ENCODE measurements around the gene RNF152. TPM values are rescaled to one million over a fixed set of nuclear protein-coding genes. Genes with fewer than 3 reads are reported as not detected.

The RNF152 gene
- 0.58 and 0.80 TPM in 2 replicates for total RNA-seq

GRCh38 chr18:61892683-61893308, at the start of gene RNF152:
RNF152 (minus strand) TSS chr18:61893007; CDS start chr18:61816463, 76,544 bp downstream.
- TF ChIP-seq, protein P1, sequence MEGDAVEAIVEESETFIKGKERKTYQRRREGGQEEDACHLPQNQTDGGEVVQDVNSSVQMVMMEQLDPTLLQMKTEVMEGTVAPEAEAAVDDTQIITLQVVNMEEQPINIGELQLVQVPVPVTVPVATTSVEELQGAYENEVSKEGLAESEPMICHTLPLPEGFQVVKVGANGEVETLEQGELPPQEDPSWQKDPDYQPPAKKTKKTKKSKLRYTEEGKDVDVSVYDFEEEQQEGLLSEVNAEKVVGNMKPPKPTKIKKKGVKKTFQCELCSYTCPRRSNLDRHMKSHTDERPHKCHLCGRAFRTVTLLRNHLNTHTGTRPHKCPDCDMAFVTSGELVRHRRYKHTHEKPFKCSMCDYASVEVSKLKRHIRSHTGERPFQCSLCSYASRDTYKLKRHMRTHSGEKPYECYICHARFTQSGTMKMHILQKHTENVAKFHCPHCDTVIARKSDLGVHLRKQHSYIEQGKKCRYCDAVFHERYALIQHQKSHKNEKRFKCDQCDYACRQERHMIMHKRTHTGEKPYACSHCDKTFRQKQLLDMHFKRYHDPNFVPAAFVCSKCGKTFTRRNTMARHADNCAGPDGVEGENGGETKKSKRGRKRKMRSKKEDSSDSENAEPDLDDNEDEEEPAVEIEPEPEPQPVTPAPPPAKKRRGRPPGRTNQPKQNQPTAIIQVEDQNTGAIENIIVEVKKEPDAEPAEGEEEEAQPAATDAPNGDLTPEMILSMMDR (conservative IDR thresholded peaks at IDR 0.05; ENCODE audit: low read depth, low read length), result peak; percentile 35
- no peak for DNase-seq (ENCODE audit: low read depth)
- peak within 1 kb of the TSS; percentile 70 for H3K4me3 ChIP-seq (ENCODE audit: low read depth, low read length)

- TF ChIP-seq, protein P1 (conservative IDR thresholded peaks at IDR 0.05; ENCODE audit: low read depth, low read length), result no peak
Measured at GRCh38 chr18:61941948-61942471, 49.2 kb upstream of the RNF152 start.

DNA sequence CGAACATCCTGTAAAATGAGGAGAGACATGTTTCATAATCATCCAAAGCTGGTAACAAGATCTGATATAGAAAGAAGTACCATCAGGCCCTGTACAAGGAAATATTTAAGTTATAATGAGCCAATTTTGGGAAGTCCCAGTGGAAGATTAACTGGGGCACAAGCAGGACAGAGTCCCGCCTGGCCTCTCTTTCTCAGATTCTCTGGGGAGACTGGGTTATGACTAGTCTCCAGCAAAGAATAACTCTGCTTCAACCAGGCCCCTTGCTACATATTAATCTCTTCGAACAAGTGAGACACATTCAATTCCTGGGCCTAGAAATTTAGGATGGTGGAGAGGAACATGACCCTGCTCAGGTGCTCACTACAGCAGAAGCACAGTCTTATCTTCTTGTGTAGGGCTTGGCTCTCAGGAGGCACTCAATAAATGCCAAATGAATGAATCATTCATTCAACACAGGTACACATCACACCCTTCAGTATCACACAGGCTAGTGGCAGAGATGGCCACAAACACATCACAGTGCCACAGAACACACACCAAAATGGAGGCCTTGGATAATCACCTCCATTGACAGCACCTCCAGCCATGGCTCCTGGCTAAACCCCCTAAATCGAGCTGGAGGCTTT, 46.4 kb upstream of the RNF152 start:
- no peak for DNase-seq (ENCODE audit: low read depth)
- TF ChIP-seq, protein P1 (conservative IDR thresholded peaks at IDR 0.05; ENCODE audit: low read depth, low read length), result no peak
- H3K4me3 ChIP-seq (ENCODE audit: low read depth, low read length), result no peak overlapping the region

More at GRCh38 chr18:61941948-61942471, 49.2 kb upstream of the RNF152 start:
- H3K4me3 ChIP-seq (ENCODE audit: low read depth, low read length), result no peak overlapping the region
- no peak for DNase-seq (ENCODE audit: low read depth)

DNA sequence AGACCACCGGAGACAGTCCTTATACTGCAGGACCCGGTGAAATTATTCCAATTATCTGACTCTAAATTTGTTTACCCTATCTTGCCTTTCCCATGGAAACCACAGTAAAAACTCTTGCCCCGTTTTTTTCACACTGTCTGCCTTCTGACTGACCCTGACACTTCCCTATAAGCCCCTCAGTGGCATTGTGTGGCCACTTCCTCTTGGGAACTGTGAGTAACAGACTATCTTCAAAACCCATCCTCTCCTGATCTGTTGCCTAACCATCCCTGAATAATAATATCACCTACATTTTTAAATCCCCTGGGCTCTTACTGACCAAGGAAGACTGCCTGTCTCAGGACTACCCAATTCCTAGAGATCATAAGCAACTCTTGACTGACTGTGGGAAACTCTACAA, 42.6 kb upstream of the RNF152 start:
- TF ChIP-seq, protein P1 (conservative IDR thresholded peaks at IDR 0.05; ENCODE audit: low read depth, low read length), result no peak
- no peak overlapping the region for H3K4me3 ChIP-seq (ENCODE audit: low read depth, low read length)
- no peak for DNase-seq (ENCODE audit: low read depth)

GRCh38 chr18:61931654-61932379, 39.0 kb upstream of the RNF152 start:
- TF ChIP-seq, protein P1 (conservative IDR thresholded peaks at IDR 0.05; ENCODE audit: low read depth, low read length), result no peak
- H3K4me3 ChIP-seq (ENCODE audit: low read depth, low read length), result no peak overlapping the region
- no peak for DNase-seq (ENCODE audit: low read depth)

- no peak for DNase-seq (ENCODE audit: low read depth)
- no peak overlapping the region for H3K4me3 ChIP-seq (ENCODE audit: low read depth, low read length)
- TF ChIP-seq, protein P1 (conservative IDR thresholded peaks at IDR 0.05; ENCODE audit: low read depth, low read length), result no peak
Measured at GRCh38 chr18:61929881-61930640, 37.3 kb upstream of the RNF152 start.

Data from epithelial cell of proximal tubule (primary cell).